Effector memory CD4-positive, alpha-beta T cell (primary cell): ENCODE results near the gene AGPAT1.
"Not testable (repeated sequence)": the region's sequence is repeated elsewhere in the genome, so short reads cannot be mapped to it uniquely, and the experiment has no call there.

Experiments used
- DNase-seq, 3 donors: peaks; one replicate each; pipeline ENCODE4 v3.0.0-alpha.2; 2020
- H3K27ac ChIP-seq: 2 replicates; pipeline ENCODE4 v1.7.0; 2013; ENCODE audit warnings: mild to moderate bottlenecking, low read length, moderate library complexity; ENCODE audit not compliant: insufficient read depth, poor library complexity, severe bottlenecking
- H3K27me3 ChIP-seq: replicated peaks from 2 replicates; pipeline ENCODE4 v1.7.0; 2013; ENCODE audit warnings: mild to moderate bottlenecking, low read length; ENCODE audit not compliant: insufficient read depth, control insufficient read depth, poor library complexity, severe bottlenecking
- H3K36me3 ChIP-seq: 2 replicates; pipeline ENCODE4 v1.7.0; 2013; ENCODE audit warnings: mild to moderate bottlenecking, low read length, moderate library complexity; ENCODE audit not compliant: control insufficient read depth, insufficient read depth
- H3K4me1 ChIP-seq: 2 replicates; pipeline ENCODE4 v1.7.0; 2013; ENCODE audit warnings: low read length, mild to moderate bottlenecking; ENCODE audit not compliant: control insufficient read depth, insufficient read depth, poor library complexity, severe bottlenecking
- H3K4me3 ChIP-seq: 2 replicates; pipeline ENCODE4 v1.7.0; 2013; ENCODE audit warnings: low read length, low read depth, mild to moderate bottlenecking; ENCODE audit not compliant: insufficient read depth, poor library complexity, severe bottlenecking
- H3K9me3 ChIP-seq: 2 replicates; pipeline ENCODE4 v1.7.0; 2013; ENCODE audit warnings: mild to moderate bottlenecking, low read length, moderate library complexity; ENCODE audit not compliant: control insufficient read depth

The AGPAT1 gene

DNA sequence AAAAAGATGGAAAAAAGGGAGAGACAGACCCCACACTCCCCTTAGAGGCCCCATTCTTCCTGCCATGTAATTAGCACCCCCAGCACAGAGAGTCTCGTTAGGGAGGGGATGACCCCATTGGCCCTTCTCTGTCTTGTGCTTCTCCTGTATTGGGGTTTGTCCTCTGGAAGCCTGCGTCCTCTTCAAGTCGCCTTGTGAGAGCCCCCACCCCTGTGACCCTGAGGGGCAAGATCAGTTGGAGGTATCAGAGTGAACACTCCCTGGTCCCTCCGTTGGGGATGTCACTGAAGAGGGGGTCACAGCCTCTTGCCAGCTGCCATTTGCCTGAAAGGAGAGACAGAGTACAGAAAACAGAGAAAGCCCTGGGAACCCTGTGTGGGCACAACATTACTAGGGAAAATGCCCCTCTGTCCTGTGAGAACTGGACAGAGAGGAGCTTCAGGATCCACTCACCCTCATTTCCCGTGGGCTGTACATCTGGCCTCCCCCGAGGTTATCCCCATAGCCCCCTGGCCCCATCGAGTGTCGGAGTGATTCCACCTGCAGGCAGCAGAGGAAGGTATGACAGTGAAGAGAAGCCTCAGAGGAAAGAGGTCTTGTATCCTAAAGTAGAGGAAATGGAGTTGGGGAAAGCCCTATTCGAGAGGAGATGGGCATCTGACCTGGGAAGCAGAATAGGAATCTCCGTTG is 10.4 kb upstream of the AGPAT1 start:
- H3K36me3 ChIP-seq: peaks cover 51% of the 10 kb centered on the region
- H3K4me1 ChIP-seq: peaks cover 35% of the 10 kb centered on the region
- not testable (repeated sequence) for H3K4me3 ChIP-seq, DNase-seq, H3K9me3 ChIP-seq, H3K27me3 ChIP-seq
- peak overlapping the region; percentile 68 for H3K27ac ChIP-seq

- DNase-seq: peak; percentile 52 to 64 (median 56)
- H3K36me3 ChIP-seq: peaks cover 57% of the 10 kb centered on the region
- peaks cover 35% of the 10 kb centered on the region for H3K4me1 ChIP-seq
- not testable (repeated sequence) for H3K4me3 ChIP-seq, H3K27me3 ChIP-seq, H3K9me3 ChIP-seq
- H3K27ac ChIP-seq: peak overlapping the region; percentile 68
These were observed 9.8 kb upstream of the AGPAT1 start for GRCh38 chr6:32185681-32186131.

DNA sequence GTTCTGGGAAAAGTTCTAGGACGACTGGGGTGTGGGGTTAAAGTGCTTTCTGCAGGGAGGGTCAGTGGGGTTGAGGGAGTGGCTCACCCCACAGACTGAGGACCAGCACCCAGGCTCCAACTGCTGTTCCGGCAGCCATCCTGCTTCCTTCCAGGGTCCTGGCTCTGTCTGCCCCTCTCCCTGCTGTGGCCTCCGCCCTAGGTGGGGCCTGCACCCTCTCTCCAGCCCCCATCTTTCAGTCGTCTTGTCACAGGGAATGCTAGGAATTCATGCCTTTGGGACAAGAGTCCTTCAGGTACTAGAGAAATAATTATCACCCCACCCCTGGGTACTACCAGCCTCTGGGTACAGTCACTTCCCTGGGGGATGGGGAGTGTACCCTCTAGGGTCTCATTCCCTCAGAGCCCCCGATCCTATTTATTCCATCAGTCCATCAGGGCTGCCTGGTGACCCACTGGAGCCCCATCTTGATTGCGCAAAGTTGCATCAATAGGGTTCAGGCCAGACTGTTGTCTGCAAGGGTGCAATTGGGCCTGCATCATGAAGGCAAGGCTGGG is 8.3 kb upstream of the AGPAT1 start, which contains the start of gene AGER:
AGER (minus strand) TSS at position 170 of the 557 bp plus-strand sequence; CDS start at position 139, 31 bp downstream.
- H3K27me3 ChIP-seq: no peaks in the 10 kb centered on the region
- peak within 1 kb of the TSS; percentile 68 for H3K27ac ChIP-seq
- H3K9me3 ChIP-seq: no peaks in the 10 kb centered on the region
- DNase-seq: no peak
- H3K4me1 ChIP-seq: peaks cover 34% of the 10 kb centered on the region
- peaks cover 60% of the 10 kb centered on the region for H3K36me3 ChIP-seq
- no peak within 1 kb of the TSS for H3K4me3 ChIP-seq

- Histone ChIP-seq H3K4me1 (peaks cover 34% of the 10 kb centered on the region), H3K36me3 (peaks cover 59% of the 10 kb centered on the region), H3K9me3 (no peaks in the 10 kb centered on the region), H3K27me3 (no peaks in the 10 kb centered on the region), H3K4me3 (no peak overlapping the region), H3K27ac (peak overlapping the region; percentile 2)
- no peak for DNase-seq
These were observed 7.7 kb upstream of the AGPAT1 start for GRCh38 chr6:32183483-32184083.

GRCh38 chr6:32183030-32183429 is 7.1 kb upstream of the AGPAT1 start:
- peaks cover 29% of the 10 kb centered on the region for H3K4me1 ChIP-seq
- no peak overlapping the region for H3K27ac ChIP-seq
- H3K36me3 ChIP-seq: peaks cover 56% of the 10 kb centered on the region
- no peaks in the 10 kb centered on the region for H3K9me3 ChIP-seq
- no peak for DNase-seq
- no peak overlapping the region for H3K4me3 ChIP-seq
- no peaks in the 10 kb centered on the region for H3K27me3 ChIP-seq

DNA sequence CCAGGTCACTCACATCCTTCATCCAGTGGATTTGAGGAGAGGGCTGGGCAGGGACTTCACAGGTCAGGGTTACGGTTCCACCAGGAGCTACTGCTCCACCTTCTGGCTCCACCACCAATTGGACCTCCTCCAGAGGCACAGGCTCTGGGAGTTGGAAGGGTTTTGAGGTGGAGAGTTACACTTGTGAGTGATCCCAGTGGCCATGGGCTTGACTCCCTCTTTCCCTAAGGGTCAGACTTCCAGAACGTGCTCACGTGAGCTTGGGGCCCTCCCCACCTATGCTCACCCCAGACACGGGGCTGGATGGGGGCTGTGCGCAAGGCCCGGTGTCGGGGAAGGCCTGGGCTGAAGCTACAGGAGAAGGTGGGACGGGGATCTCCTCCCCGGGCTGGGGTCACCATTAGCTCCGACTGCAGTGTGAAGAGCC is 6.7 kb upstream of the AGPAT1 start:
- DNase-seq: no peak
- Histone ChIP-seq H3K27ac (peak overlapping the region; percentile 8), H3K36me3 (peaks cover 54% of the 10 kb centered on the region), H3K4me3 (no peak overlapping the region), H3K4me1 (peaks cover 27% of the 10 kb centered on the region), H3K27me3 (no peaks in the 10 kb centered on the region), H3K9me3 (no peaks in the 10 kb centered on the region)

DNA sequence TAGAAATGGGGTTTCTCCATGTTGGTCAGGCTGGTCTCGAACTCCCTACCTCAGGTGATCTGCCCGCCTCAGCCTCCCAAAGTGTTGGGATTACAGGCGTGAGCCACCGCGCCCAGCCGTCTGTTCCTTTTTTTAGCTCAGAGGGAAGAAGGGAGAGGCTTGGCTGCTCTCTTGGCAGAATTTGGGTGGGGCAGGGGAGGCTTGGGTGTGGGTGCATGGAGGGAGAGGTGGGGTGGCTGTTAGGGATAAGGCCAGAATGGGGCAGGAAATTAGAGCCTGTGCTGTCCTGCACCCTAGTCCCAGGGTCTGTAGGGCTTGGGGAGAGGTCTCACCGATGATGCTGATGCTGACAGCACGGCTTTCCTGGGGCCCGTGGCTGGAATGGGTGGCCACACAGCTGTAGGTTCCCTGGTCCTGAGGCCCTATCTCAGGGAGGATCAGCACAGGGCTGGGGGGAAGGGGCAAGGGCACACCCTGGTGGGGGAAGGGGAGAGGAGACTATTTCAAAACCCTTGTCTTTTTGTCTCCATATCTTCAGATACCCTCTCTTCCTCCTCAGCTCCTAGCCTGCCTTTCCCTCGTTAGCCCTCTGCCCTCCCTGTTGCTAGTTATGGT is 6.1 kb upstream of the AGPAT1 start:
- peaks cover 27% of the 10 kb centered on the region for H3K4me1 ChIP-seq
- no peaks in the 10 kb centered on the region for H3K27me3 ChIP-seq
- peak overlapping the region; percentile 8 for H3K27ac ChIP-seq
- H3K4me3 ChIP-seq: no peak overlapping the region
- H3K36me3 ChIP-seq: peaks cover 49% of the 10 kb centered on the region
- H3K9me3 ChIP-seq: no peaks in the 10 kb centered on the region
- DNase-seq: no peak

GRCh38 chr6:32181148-32181702 is 5.3 kb upstream of the AGPAT1 start:
- Histone ChIP-seq H3K4me1 (peaks cover 27% of the 10 kb centered on the region), H3K36me3 (peaks cover 41% of the 10 kb centered on the region), H3K9me3 (no peaks in the 10 kb centered on the region), H3K4me3 (no peak overlapping the region), H3K27ac (no peak overlapping the region), H3K27me3 (no peaks in the 10 kb centered on the region)
- no peak for DNase-seq

GRCh38 chr6:32179766-32180405 is 4.0 kb upstream of the AGPAT1 start:
- Histone ChIP-seq H3K27ac (no peak overlapping the region), H3K9me3 (no peaks in the 10 kb centered on the region), H3K4me3 (no peak overlapping the region), H3K36me3 (peaks cover 39% of the 10 kb centered on the region), H3K4me1 (peaks cover 34% of the 10 kb centered on the region), H3K27me3 (no peaks in the 10 kb centered on the region)
- no peak for DNase-seq
